Parathyroid adenoma (tissue), 2 donors: ENCODE data around the gene ZFHX3.

ENCODE experiments used
- H2AFZ ChIP-seq: fragments of 300-600 bp; sonication (generic); one replicate; pipeline ENCODE4 v1.7.0; 2017; ENCODE audit warnings: antibody characterized with exemption, mild to moderate bottlenecking
- H3K27ac ChIP-seq: fragments of 300-600 bp; sonication (generic); one replicate; pipeline ENCODE4 v1.7.0; 2017
- H3K27me3 ChIP-seq: fragments of 300-600 bp; sonication (generic); one replicate; pipeline ENCODE4 v1.7.0; 2017; ENCODE audit warnings: low read length; ENCODE audit not compliant: control insufficient read depth, insufficient read depth
- H3K36me3 ChIP-seq: fragments of 300-600 bp; sonication (generic); one replicate; pipeline ENCODE4 v1.7.0; 2017; ENCODE audit warnings: low read length; ENCODE audit not compliant: control insufficient read depth, insufficient read depth
- H3K4me1 ChIP-seq: fragments of 300-600 bp; sonication (generic); one replicate; pipeline ENCODE4 v1.7.0; 2017; ENCODE audit warnings: control low read depth
- H3K4me2 ChIP-seq: fragments of 300-600 bp; sonication (generic); one replicate; pipeline ENCODE4 v1.7.0; 2017; ENCODE audit warnings: low read length
- H3K4me3 ChIP-seq: fragments of 300-600 bp; sonication (generic); one replicate; pipeline ENCODE4 v1.7.0; 2017; ENCODE audit warnings: low read depth, low read length
- H3K79me2 ChIP-seq: fragments of 300-600 bp; sonication (generic); one replicate; pipeline ENCODE4 v1.7.0; 2017; ENCODE audit warnings: control low read depth
- H3K9ac ChIP-seq: fragments of 300-600 bp; sonication (generic); one replicate; pipeline ENCODE4 v1.7.0; 2017; ENCODE audit warnings: mild to moderate bottlenecking
- H3K9me3 ChIP-seq: fragments of 300-600 bp; sonication (generic); one replicate; pipeline ENCODE4 v1.7.0; 2017; ENCODE audit warnings: low read length; ENCODE audit not compliant: control insufficient read depth
- TF ChIP-seq, protein P1 (sequence below): fragments of 300-600 bp; sonication (generic); IDR thresholded peaks from one replicate; pipeline ENCODE4 v1.7.0; 2017; ENCODE audit warnings: antibody characterized with exemption, mild to moderate bottlenecking
- donor health status: primary hyperparathyroidism.

The ZFHX3 gene

DNA sequence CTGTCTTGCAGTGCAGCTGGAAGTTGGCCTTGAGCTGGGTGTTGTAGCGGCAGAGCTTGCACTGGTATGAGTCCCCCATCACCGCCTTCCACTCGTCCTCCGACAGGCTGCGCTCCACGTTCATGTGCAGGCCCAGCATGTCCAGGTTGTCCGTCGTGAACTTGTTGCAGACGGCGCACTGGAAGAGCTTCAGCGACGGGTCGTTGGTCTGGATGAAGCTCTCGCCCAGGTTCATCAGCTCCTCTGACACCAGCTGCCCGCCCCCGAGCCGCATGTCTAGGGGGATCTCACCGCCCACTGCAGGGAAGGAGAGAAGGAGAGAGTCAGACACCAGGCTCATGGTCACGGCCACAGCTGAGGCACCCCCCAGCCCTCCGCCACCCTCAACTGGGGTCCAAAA, 97.3 kb downstream of the ZFHX3 start:
- H3K79me2 ChIP-seq: peaks cover 40% of the 10 kb centered on the region
- no peak overlapping the region for H3K27ac ChIP-seq
- H3K27me3 ChIP-seq: no peaks in the 10 kb centered on the region
- no peak overlapping the region for H2AFZ ChIP-seq
- H3K4me3 ChIP-seq: no peak overlapping the region
- H3K9me3 ChIP-seq: no peaks in the 10 kb centered on the region
- H3K4me1 ChIP-seq: peaks cover 24% of the 10 kb centered on the region
- TF ChIP-seq, protein P1, sequence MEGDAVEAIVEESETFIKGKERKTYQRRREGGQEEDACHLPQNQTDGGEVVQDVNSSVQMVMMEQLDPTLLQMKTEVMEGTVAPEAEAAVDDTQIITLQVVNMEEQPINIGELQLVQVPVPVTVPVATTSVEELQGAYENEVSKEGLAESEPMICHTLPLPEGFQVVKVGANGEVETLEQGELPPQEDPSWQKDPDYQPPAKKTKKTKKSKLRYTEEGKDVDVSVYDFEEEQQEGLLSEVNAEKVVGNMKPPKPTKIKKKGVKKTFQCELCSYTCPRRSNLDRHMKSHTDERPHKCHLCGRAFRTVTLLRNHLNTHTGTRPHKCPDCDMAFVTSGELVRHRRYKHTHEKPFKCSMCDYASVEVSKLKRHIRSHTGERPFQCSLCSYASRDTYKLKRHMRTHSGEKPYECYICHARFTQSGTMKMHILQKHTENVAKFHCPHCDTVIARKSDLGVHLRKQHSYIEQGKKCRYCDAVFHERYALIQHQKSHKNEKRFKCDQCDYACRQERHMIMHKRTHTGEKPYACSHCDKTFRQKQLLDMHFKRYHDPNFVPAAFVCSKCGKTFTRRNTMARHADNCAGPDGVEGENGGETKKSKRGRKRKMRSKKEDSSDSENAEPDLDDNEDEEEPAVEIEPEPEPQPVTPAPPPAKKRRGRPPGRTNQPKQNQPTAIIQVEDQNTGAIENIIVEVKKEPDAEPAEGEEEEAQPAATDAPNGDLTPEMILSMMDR: no peak
- no peaks in the 10 kb centered on the region for H3K36me3 ChIP-seq
- no peak overlapping the region for H3K4me2 ChIP-seq
- no peak overlapping the region for H3K9ac ChIP-seq

DNA sequence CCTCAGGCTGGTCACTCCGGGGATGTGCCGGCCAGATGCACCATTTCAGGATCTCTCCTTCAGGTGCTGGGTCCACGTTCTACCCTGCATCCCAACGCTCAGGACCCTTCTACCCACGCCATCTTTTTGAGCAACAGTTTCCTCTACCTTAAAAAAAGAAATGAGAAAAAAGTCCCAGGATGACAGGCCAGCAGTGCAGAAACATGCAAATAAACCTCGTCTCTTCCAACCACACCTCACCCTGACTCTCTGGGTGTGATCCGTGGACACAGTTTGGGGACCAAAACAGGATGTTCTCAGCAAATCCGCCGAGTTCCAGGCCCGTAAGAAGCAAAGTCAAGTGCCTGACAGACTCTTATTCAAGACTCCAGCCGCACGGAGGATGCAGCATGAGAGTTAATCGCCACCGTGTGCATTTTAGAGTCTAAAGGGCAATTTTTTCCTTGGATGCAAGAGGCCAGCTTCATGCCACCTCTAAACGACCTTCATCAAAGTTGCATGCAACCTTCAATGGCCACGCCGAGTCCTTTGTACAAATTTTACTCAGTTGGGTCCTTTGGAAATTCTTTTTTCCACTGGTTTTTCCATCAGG, 99.6 kb downstream of the ZFHX3 start:
- H3K27ac ChIP-seq: no peak overlapping the region
- H2AFZ ChIP-seq: no peak overlapping the region
- no peaks in the 10 kb centered on the region for H3K36me3 ChIP-seq
- H3K4me1 ChIP-seq: peaks cover 19% of the 10 kb centered on the region
- TF ChIP-seq, protein P1: no peak
- no peaks in the 10 kb centered on the region for H3K27me3 ChIP-seq
- no peak overlapping the region for H3K4me3 ChIP-seq
- H3K4me2 ChIP-seq: no peak overlapping the region
- H3K79me2 ChIP-seq: peaks cover 36% of the 10 kb centered on the region
- no peak overlapping the region for H3K9ac ChIP-seq
- H3K9me3 ChIP-seq: no peaks in the 10 kb centered on the region

DNA sequence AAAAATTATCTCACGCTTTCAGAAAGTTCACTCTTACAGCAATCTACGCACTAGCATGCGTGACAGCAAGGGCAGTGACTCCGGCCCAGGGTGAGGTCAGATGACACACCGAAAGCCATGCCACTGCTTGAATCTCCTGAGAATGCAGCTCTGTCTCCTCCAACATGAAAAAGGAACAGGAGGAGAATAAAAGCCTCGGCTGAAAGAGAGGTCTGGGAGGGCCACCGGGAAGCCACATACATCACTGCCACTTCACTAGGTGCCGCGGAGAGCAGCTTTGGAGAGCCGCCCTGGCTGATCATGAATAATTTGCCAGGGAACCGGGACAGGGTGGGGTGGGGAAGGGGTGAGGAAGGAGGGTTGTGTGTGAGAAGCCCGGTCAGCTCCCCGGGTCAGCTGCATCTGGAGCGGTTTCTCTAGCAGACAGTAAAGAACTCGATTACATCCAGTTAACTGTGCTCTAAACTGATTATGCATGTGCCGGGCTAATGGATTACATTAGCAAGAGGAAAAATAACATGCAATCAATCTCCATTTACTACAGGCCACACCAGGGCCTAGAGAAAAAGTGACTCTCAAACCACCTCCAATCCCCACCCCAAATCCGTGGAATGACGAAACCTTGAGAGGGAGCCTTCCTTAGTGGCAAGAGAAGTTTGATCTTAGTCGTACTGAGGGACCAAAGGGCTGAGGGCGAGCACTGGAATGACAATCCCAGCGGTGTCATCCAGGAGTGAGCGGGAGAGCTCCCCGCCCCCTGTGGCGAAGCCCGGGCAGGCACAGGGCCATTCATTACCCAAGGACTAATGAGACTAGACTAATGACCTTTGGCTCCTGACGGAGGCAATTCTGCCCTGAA, 100.3 kb downstream of the ZFHX3 start:
- H3K4me2 ChIP-seq: no peak overlapping the region
- no peak overlapping the region for H3K9ac ChIP-seq
- H3K79me2 ChIP-seq: peaks cover 39% of the 10 kb centered on the region
- TF ChIP-seq, protein P1: no peak
- H3K27ac ChIP-seq: no peak overlapping the region
- H3K4me3 ChIP-seq: no peak overlapping the region
- no peaks in the 10 kb centered on the region for H3K9me3 ChIP-seq
- no peaks in the 10 kb centered on the region for H3K36me3 ChIP-seq
- H3K27me3 ChIP-seq: no peaks in the 10 kb centered on the region
- peaks cover 16% of the 10 kb centered on the region for H3K4me1 ChIP-seq
- no peak overlapping the region for H2AFZ ChIP-seq

DNA sequence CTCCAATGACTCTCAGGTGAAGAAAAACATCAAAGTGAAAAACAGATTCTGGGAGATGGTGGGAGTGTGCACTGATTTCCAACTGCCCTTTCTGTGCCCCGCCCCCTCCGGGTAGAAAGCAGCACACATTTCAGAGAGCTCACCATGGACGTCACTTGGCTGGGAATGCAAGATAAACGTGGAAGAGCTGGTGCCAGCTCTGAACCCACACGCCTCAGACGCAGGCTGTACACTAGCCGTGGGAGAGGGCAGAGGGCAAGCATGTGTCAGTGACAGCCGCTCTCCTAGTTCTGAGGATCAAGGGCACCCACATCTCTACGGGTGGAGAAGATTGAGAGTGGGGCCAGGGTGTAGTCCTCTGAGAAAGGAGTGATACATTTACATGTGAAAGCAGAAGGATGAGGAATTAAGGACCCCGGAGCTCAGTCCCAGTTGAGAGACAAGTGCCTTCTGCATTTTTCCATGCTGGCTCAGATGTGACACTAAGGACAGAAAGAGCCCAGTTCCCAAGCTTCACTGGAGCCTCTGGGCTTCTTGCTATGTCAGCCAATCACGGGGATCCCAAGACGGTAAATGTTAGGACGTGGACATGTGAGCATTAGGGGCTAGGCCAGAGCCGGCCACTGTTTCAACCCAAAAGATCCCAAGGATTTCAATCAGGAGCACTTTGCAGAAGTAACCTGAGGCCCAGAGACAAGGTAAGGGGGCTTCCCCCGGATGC, 101.3 kb downstream of the ZFHX3 start:
- Histone ChIP-seq H3K36me3 (no peaks in the 10 kb centered on the region), H2AFZ (no peak overlapping the region), H3K27ac (peak overlapping the region; percentile 40), H3K27me3 (no peaks in the 10 kb centered on the region), H3K9me3 (no peaks in the 10 kb centered on the region), H3K79me2 (peaks cover 39% of the 10 kb centered on the region), H3K4me2 (no peak overlapping the region), H3K9ac (no peak overlapping the region), H3K4me3 (no peak overlapping the region), H3K4me1 (peaks cover 16% of the 10 kb centered on the region)
- TF ChIP-seq, protein P1: no peak
